Measurements from ENCODE around the gene KLHL29. TPM values are rescaled to one million over a fixed set of nuclear protein-coding genes. Genes with fewer than 3 reads are reported as not detected.

KLHL29 gene
- total and polyA plus RNA-seq, 2 donors (not counting 3 experiments of a cell fraction or from before 2014, with no cell fraction given): 4.6 to 12.7 TPM

- Histone ChIP-seq H3K9me1 (replicated peaks; ENCODE audit: control insufficient read depth, extremely low read depth, insufficient read depth, low read length) (no peaks in the 10 kb centered on the region), H4K20me1 (replicated peaks; ENCODE audit: control insufficient read depth, extremely low read depth, insufficient read depth, low read length) (no peaks in the 10 kb centered on the region), H3K4me3 (replicated peaks in 1 of 3; ENCODE audit: insufficient read depth in 1 of 3, low read depth in 1 of 3, low read length in 3 of 3) (no peak overlapping the region), H3K4me1 (ENCODE audit: control insufficient read depth, extremely low read depth, insufficient read depth, low read length) (no peaks in the 10 kb centered on the region), H3K79me2 (ENCODE audit: control insufficient read depth, insufficient read depth, low read length) (no peaks in the 10 kb centered on the region), H3K27ac (ENCODE audit: insufficient read depth, low read depth, low read length) (no peak overlapping the region), H3K36me3 (ENCODE audit: control insufficient read depth in 2 of 2, extremely low read depth in 1 of 2, insufficient read depth in 2 of 2, low read length in 2 of 2) (no peaks in the 10 kb centered on the region), H2AFZ (ENCODE audit: low read depth, low read length) (no peak overlapping the region), H3K27me3 (ENCODE audit: control insufficient read depth in 2 of 2, insufficient read depth in 2 of 2, low read length in 2 of 2) (no peaks in the 10 kb centered on the region), H3K9me3 (replicated peaks; ENCODE audit: control insufficient read depth, insufficient read depth, low read length) (no peaks in the 10 kb centered on the region), H3K9ac (replicated peaks; ENCODE audit: extremely low read depth, insufficient read depth, low read length) (no peak overlapping the region), H3K4me2 (ENCODE audit: insufficient read depth, low read length) (no peak overlapping the region)
- DNase-seq (ENCODE audit: low read depth, low spot score): no peak
- ChIA-PET CTCF (no interaction called here), POLR2A (no interaction called here)
- intact Hi-C loops (cut with micrococcal nuclease): no loop called here
- no TSS peak for BruUV-seq (replicated peaks)
- no peak for FAIRE-seq
- dilution Hi-C loops (cut with MboI; ENCODE audit: extremely low pct_ligation_motif_present, low sequenced_read_pairs): no loop called here
- TF ChIP-seq EZH2 (IDR thresholded peaks at IDR 0.05; ENCODE audit: borderline replicate concordance, low read depth, low read length, severe bottlenecking): no peak
- TF ChIP-seq JUN (IDR thresholded peaks at IDR 0.05; ENCODE audit: borderline replicate concordance, insufficient read depth, insufficient read length, low read depth): no peak
- TF ChIP-seq CTCF (IDR thresholded peaks at IDR 0.05; ENCODE audit: extremely low read depth in 1 of 2, insufficient read depth in 1 of 2, low read depth in 1 of 2, low read length in 2 of 2): no peak
- TF ChIP-seq POLR2AphosphoS5 (IDR thresholded peaks at IDR 0.05; ENCODE audit: insufficient read depth, low read depth, low read length): no peak
- TF ChIP-seq POLR2A (IDR thresholded peaks at IDR 0.05; ENCODE audit: low read depth, low read length): no peak
- TF ChIP-seq GATA2 (IDR thresholded peaks at IDR 0.05; ENCODE audit: insufficient read depth, insufficient read length, low read depth, low read length): no peak
- no peak for TF ChIP-seq MAX (IDR thresholded peaks at IDR 0.05; ENCODE audit: insufficient read depth, insufficient read length)
- no peak for TF ChIP-seq FOS (IDR thresholded peaks at IDR 0.05; ENCODE audit: borderline replicate concordance, insufficient read depth, low read length)
- no peak for TF ChIP-seq MYC (IDR thresholded peaks at IDR 0.05; ENCODE audit: low read depth, low read length)
Observed at GRCh38 chr2:23526114-23526513, 141.1 kb downstream of the KLHL29 start.

Measured in endothelial cell of umbilical vein (primary cell).